Suprapubic skin (tissue), 4 donors: ENCODE results near the gene FANCE. TPM values are rescaled to one million over a fixed set of nuclear protein-coding genes. Genes with fewer than 3 reads are reported as not detected.
A peak's percentile ranks its signal among the peaks of the same experiment; 100 is the strongest.

Experiments
- DNase-seq, 2 donors: peaks; one replicate each; pipeline ENCODE4 v3.0.0-alpha.2; 2019; ENCODE audit warnings: low spot score in 2 of 2
- H3K27ac ChIP-seq: fragments of 200-600 bp; sonication (generic); one replicate; pipeline ENCODE4 v1.5.1; 2019
- H3K27me3 ChIP-seq: fragments of 200-600 bp; sonication (generic); one replicate; pipeline ENCODE4 v1.5.1; 2019
- H3K36me3 ChIP-seq: fragments of 200-600 bp; sonication (generic); one replicate; pipeline ENCODE4 v1.5.1; 2019
- H3K4me1 ChIP-seq: fragments of 200-600 bp; sonication (generic); one replicate; pipeline ENCODE4 v1.5.1; 2019
- H3K4me3 ChIP-seq: fragments of 200-600 bp; sonication (generic); one replicate; pipeline ENCODE4 v1.5.1; 2019; ENCODE audit warnings: mild to moderate bottlenecking
- H3K9me3 ChIP-seq: fragments of 200-600 bp; sonication (generic); one replicate; pipeline ENCODE4 v1.5.1; 2019
- CTCF ChIP-seq, 2 donors: fragments of 200-600 bp in 1 of 2; fragments of 450-650 bp in 1 of 2; sonication (generic) in 1 of 2; IDR thresholded peaks; one replicate each; pipeline ENCODE4 v1.5.1; 2016 to 2019; ENCODE audit warnings: antibody characterized with exemption in 2 of 2, mild to moderate bottlenecking in 1 of 2, moderate library complexity in 1 of 2
- EP300 ChIP-seq: sonication (generic); formaldehyde crosslinking; IDR thresholded peaks from one replicate; pipeline ENCODE4 v1.6.1; 2017; ENCODE audit warnings: antibody characterized with exemption
- POLR2A ChIP-seq, 2 donors: fragments of 450-650 bp; IDR thresholded peaks; one replicate each; pipeline ENCODE4 v1.6.1; 2017; ENCODE audit warnings: antibody characterized with exemption in 2 of 2, mild to moderate bottlenecking in 2 of 2, moderate library complexity in 2 of 2
- POLR2AphosphoS5 ChIP-seq, 3 donors: sonication (generic); formaldehyde crosslinking; IDR thresholded peaks; one replicate each; pipeline ENCODE4 v1.6.1; 2017; ENCODE audit warnings: antibody characterized with exemption in 3 of 3
- WGBS: methylation state at CpG from one replicate; pipeline ENCODE4 v1.1.5; 2018; 5-methylcytosine and 5-hydroxymethylcytosine counted together
- total RNA-seq, 4 donors: library from RNA; depleted of rRNA; stranded (reverse); fragments of >200 nt; gene quantifications; one replicate each; pipeline ENCODE4 v1.1.0, GENCODE V29; 2016

The FANCE gene
- total RNA-seq, 4 donors from 2014 or later: 20.6 to 25.6 (median 21.6) TPM

DNA sequence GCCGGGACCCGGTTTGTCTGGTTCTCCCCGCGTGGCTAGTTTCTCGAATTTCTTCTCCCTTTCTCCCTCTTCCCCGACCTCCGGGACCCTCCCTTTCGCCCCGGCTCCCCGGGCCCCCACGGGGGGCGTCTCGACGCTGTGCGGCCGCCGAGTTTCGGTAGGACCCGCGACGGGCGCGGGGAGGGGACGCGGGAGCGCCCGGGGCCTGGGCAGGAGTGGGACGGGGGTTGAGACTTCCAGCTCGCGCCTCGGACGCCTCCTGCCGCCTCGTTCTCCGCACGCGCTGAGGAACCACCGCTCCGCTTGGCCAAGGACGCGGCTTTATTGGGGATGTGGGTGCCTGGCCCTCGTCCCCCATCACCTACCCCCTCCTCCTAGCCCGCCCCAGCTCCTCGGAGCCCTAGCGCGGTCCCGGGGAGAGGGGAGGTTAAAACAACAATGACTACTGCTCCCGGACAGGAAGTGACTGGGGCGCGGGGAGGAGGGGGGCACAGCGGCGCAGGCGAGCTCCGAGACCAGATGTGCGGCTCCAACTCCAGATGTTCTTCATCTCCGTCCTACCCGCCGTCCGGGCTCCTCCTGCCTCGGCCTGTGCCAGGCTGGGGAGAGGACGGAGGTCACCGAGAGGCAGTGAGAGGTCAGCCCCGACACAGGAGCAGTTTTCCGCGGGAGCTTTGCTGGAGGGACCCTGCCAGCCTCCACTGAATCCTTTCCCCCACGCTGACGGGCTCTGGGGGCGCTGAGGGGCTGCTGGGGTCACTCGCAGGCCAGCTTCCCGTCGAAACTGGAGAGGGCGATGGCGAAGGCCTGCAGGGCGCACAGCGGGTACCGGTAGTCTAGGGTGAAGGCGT lies 45.7 kb downstream of the FANCE start:
- Histone ChIP-seq H3K27me3 (no peaks in the 10 kb centered on the region), H3K4me3 (peak overlapping the region; percentile 70), H3K36me3 (no peaks in the 10 kb centered on the region), H3K27ac (peak overlapping the region; percentile 98), H3K9me3 (no peaks in the 10 kb centered on the region), H3K4me1 (peaks cover 47% of the 10 kb centered on the region)
- 7% methylated on average over 52 of the region's 77 CpGs for WGBS
- TF ChIP-seq POLR2A (IDR thresholded peaks at IDR 0.05) (peak in 1 of 2 donors; percentile 2), POLR2AphosphoS5 (IDR thresholded peaks at IDR 0.05) (peak in 2 of 3 donors; percentile 6 to 7), EP300 (no peak), CTCF (IDR thresholded peaks at IDR 0.05) (no peak)
- peak in 1 of 2 donors; percentile 89 for DNase-seq

DNA sequence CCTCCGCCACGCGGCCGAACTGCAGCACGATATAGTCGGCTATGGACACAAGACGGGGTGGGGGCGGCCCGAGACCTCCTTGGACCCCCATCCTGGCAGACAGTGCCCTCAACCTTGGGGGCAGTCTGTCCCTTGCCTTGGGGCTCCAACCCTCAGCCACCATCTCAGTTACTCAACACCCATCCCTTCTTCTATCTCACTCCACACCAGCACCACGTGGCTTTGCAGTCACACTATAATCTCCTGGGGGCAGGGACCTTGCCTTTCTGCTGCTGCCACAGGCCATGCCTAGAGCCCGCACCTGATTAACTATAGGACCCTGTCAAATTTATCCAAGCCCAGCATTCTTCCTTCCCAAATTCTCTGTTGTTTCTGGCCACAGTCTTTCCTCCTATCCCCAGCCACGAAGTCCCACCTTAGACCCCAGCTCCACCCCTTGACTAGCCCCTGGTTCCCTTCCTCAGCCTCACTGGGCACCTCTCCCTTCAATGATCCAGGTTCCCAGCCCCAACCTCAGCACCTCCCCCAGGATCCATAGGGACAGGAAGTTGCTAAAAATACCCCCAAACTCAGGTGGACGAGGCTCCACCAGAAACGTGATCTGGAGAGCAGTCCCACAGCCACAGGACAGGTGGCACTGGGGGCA lies 46.4 kb downstream of the FANCE start:
- peaks cover 3% of the 10 kb centered on the region for H3K27me3 ChIP-seq
- no peak for TF ChIP-seq POLR2AphosphoS5 (IDR thresholded peaks at IDR 0.05)
- no peak for TF ChIP-seq EP300
- TF ChIP-seq CTCF (IDR thresholded peaks at IDR 0.05): no peak
- TF ChIP-seq POLR2A (IDR thresholded peaks at IDR 0.05): no peak
- H3K4me1 ChIP-seq: peaks cover 40% of the 10 kb centered on the region
- H3K27ac ChIP-seq: no peak overlapping the region
- H3K9me3 ChIP-seq: no peaks in the 10 kb centered on the region
- no peak for DNase-seq
- H3K36me3 ChIP-seq: no peaks in the 10 kb centered on the region
- 50% methylated on average over 14 of the region's 14 CpGs for WGBS
- peak overlapping the region; percentile 70 for H3K4me3 ChIP-seq

DNA sequence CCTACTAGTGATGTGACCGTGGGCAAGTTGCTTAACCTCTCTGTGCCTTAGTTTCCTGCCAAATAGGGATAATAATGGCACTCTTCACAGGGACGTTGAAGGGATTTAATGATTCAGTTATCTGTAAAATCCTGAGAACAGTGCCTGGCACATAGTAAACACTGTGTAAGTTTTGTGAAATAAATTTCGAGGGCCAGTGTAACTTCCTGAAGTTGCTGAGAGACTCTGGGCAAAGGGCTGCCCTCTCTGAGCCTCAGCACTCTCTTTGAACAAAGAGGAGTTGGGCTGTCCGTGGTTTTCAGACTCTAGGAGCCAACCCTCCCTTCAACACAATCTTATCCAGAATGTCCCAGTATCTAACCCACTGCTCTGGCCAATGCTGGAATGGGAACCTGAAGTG lies 47.2 kb downstream of the FANCE start:
- Histone ChIP-seq H3K4me3 (no peak overlapping the region), H3K4me1 (peaks cover 32% of the 10 kb centered on the region), H3K36me3 (no peaks in the 10 kb centered on the region), H3K27me3 (peaks cover 8% of the 10 kb centered on the region), H3K9me3 (no peaks in the 10 kb centered on the region), H3K27ac (no peak overlapping the region)
- TF ChIP-seq EP300 (no peak), POLR2A (IDR thresholded peaks at IDR 0.05) (no peak), CTCF (IDR thresholded peaks at IDR 0.05) (no peak), POLR2AphosphoS5 (IDR thresholded peaks at IDR 0.05) (no peak)
- 79% methylated on average over 3 of the region's 4 CpGs for WGBS
- no peak for DNase-seq

DNA sequence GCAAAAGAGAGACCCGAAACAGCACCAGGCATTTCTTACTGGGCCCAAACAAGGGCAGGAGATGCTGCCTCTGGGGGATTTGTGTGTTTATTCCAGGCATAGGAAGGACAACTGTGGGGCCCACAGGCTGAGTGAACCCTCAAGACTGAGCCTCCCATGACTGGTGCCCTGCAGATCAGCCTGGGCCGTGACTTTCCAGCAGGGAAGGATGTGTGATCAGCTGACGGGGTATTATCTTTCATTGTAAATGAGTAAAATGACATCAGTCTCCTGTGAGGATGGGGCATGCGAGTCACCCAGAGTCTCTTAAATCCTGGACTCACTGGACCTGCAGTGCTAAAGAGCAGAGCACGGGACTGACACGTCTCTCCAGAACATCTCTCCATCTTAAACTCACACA lies 48.6 kb downstream of the FANCE start:
- DNase-seq: no peak
- H3K4me1 ChIP-seq: peaks cover 21% of the 10 kb centered on the region
- WGBS: 86% methylated on average over 6 of the region's 6 CpGs
- H3K4me3 ChIP-seq: no peak overlapping the region
- H3K27ac ChIP-seq: no peak overlapping the region
- H3K27me3 ChIP-seq: peaks cover 15% of the 10 kb centered on the region
- H3K9me3 ChIP-seq: no peaks in the 10 kb centered on the region
- TF ChIP-seq POLR2A (IDR thresholded peaks at IDR 0.05) (no peak), EP300 (no peak), CTCF (IDR thresholded peaks at IDR 0.05) (no peak), POLR2AphosphoS5 (IDR thresholded peaks at IDR 0.05) (no peak)
- no peaks in the 10 kb centered on the region for H3K36me3 ChIP-seq

DNA sequence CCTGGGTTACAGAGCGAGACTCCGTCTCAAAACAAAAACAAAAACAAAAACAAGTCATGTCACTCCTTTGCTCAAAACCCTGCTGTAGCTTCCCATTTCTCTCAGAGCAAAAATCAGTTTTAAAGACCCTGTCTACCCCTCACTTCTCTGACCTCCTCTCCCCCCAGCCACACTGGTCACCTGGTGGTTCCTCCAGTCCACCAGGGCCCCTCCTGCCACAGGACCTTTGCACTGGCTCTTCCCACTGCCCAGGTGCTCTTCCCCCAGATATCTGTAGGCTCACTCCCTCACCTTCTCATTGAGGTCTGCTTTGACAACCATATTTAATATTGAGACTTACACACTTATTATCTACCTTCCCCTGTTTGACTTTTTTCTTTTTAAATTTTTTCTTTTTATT lies 49.6 kb downstream of the FANCE start:
- TF ChIP-seq EP300 (no peak), POLR2A (IDR thresholded peaks at IDR 0.05) (no peak), POLR2AphosphoS5 (IDR thresholded peaks at IDR 0.05) (no peak), CTCF (IDR thresholded peaks at IDR 0.05) (no peak)
- H3K4me1 ChIP-seq: peaks cover 22% of the 10 kb centered on the region
- 100% methylated on average over 2 of the region's 2 CpGs for WGBS
- peaks cover 20% of the 10 kb centered on the region for H3K27me3 ChIP-seq
- no peak overlapping the region for H3K4me3 ChIP-seq
- DNase-seq: no peak
- H3K36me3 ChIP-seq: no peaks in the 10 kb centered on the region
- no peak overlapping the region for H3K27ac ChIP-seq
- no peaks in the 10 kb centered on the region for H3K9me3 ChIP-seq
